Liver (tissue), 9 donors: ENCODE data around the gene ALG8. TPM values are rescaled to one million over a fixed set of nuclear protein-coding genes. Genes with fewer than 3 reads are reported as not detected.

Experiments used
- DNase-seq: peaks from one replicate; pipeline ENCODE4 v3.0.0-alpha.2; 2017; ENCODE audit warnings: low spot score
- H3K27ac ChIP-seq, 2 donors: one replicate each; pipeline ENCODE4 v1.7.0; 2013; ENCODE audit warnings: inconsistent platforms in 2 of 2, low read length in 2 of 2, control low read depth in 1 of 2, low read depth in 1 of 2, mild to moderate bottlenecking in 1 of 2
- H3K27me3 ChIP-seq, 4 donors: one replicate each; pipeline versions ENCODE4 v1.6.1 to v1.7.0; 2013; ENCODE audit warnings: low read length in 3 of 4, inconsistent platforms in 1 of 4, mild to moderate bottlenecking in 1 of 4, moderate library complexity in 1 of 4; ENCODE audit not compliant: control insufficient read depth in 4 of 4, insufficient read depth in 4 of 4
- H3K36me3 ChIP-seq, 4 donors: one replicate each; pipeline versions ENCODE4 v1.6.1 to v1.7.0; 2013; ENCODE audit warnings: low read length in 3 of 4, mild to moderate bottlenecking in 3 of 4, low read depth in 1 of 4, moderate library complexity in 1 of 4; ENCODE audit not compliant: control insufficient read depth in 4 of 4, insufficient read depth in 3 of 4
- H3K4me1 ChIP-seq, 4 donors: one replicate each; pipeline versions ENCODE4 v1.6.1 to v1.7.0; 2013; ENCODE audit warnings: low read length in 3 of 4, mild to moderate bottlenecking in 3 of 4, moderate library complexity in 1 of 4; ENCODE audit not compliant: control insufficient read depth in 4 of 4, insufficient read depth in 4 of 4
- H3K4me3 ChIP-seq, 3 donors: one replicate each; pipeline versions ENCODE4 v1.6.1 to v1.7.0; 2013; ENCODE audit warnings: low read length in 3 of 3, control low read depth in 1 of 3, low read depth in 1 of 3, mild to moderate bottlenecking in 1 of 3
- H3K9ac ChIP-seq, 2 donors: one replicate each; pipeline ENCODE4 v1.7.0; 2013; ENCODE audit warnings: low read length in 2 of 2, mild to moderate bottlenecking in 2 of 2, moderate library complexity in 2 of 2, control low read depth in 1 of 2, low read depth in 1 of 2
- H3K9me3 ChIP-seq, 4 donors: one replicate each; pipeline versions ENCODE4 v1.6.1 to v1.7.0; 2013; ENCODE audit warnings: low read length in 3 of 4; ENCODE audit not compliant: control insufficient read depth in 4 of 4
- ATF3 ChIP-seq: IDR thresholded peaks from 2 replicates; pipeline ENCODE4 v1.6.1; 2016; ENCODE audit warnings: antibody characterized with exemption
- EGR1 ChIP-seq, 2 donors: IDR thresholded peaks; 2 replicates each; pipeline ENCODE4 v1.6.1; 2016 to 2018; ENCODE audit warnings: antibody characterized with exemption in 2 of 2, low read depth in 2 of 2
- FOXA1 ChIP-seq: IDR thresholded peaks from 2 replicates; pipeline ENCODE4 v1.6.1; 2016; ENCODE audit warnings: antibody characterized with exemption
- FOXA2 ChIP-seq: IDR thresholded peaks from 2 replicates; pipeline ENCODE4 v1.6.1; 2016; ENCODE audit warnings: antibody characterized with exemption
- GABPA ChIP-seq, 2 donors: IDR thresholded peaks in 1 of 2; conservative IDR thresholded peaks in 1 of 2; 2 replicates each; pipeline ENCODE4 v1.6.1; 2016; ENCODE audit warnings: antibody characterized with exemption in 2 of 2, mild to moderate bottlenecking in 1 of 2, moderate library complexity in 1 of 2
- HNF4A ChIP-seq, 2 donors: conservative IDR thresholded peaks; 2 replicates each; pipeline ENCODE4 v1.6.1; 2016; ENCODE audit warnings: antibody characterized with exemption in 2 of 2, mild to moderate bottlenecking in 2 of 2
- HNF4G ChIP-seq: IDR thresholded peaks from 2 replicates; pipeline ENCODE4 v1.6.1; 2016; ENCODE audit warnings: antibody characterized with exemption
- JUND ChIP-seq, 2 donors: IDR thresholded peaks; 2 replicates each; pipeline ENCODE4 v1.6.1; 2016; ENCODE audit warnings: antibody characterized with exemption in 2 of 2
- MAX ChIP-seq: IDR thresholded peaks from 2 replicates; pipeline ENCODE4 v1.6.1; 2016; ENCODE audit warnings: antibody characterized with exemption
- NR2F2 ChIP-seq: IDR thresholded peaks from 2 replicates; pipeline ENCODE4 v1.6.1; 2016; ENCODE audit warnings: antibody characterized with exemption
- RAD21 ChIP-seq, 2 donors: IDR thresholded peaks; 2 replicates each; pipeline ENCODE4 v1.6.1; 2016; ENCODE audit warnings: antibody characterized with exemption in 2 of 2, mild to moderate bottlenecking in 2 of 2
- REST ChIP-seq: IDR thresholded peaks from 2 replicates; pipeline ENCODE4 v1.6.1; 2016; ENCODE audit warnings: antibody characterized with exemption, mild to moderate bottlenecking
- RXRA ChIP-seq, 2 donors: IDR thresholded peaks; 2 replicates each; pipeline ENCODE4 v1.6.1; 2017 to 2018; ENCODE audit warnings: antibody characterized with exemption in 2 of 2, mild to moderate bottlenecking in 1 of 2
- SP1 ChIP-seq: IDR thresholded peaks from 2 replicates; pipeline ENCODE4 v1.6.1; 2018; ENCODE audit warnings: antibody characterized with exemption, mild to moderate bottlenecking
- TAF1 ChIP-seq: conservative IDR thresholded peaks from 2 replicates; pipeline ENCODE4 v1.6.1; 2016; ENCODE audit warnings: antibody characterized with exemption, mild to moderate bottlenecking
- YY1 ChIP-seq: IDR thresholded peaks from 2 replicates; pipeline ENCODE4 v1.6.1; 2016; ENCODE audit warnings: antibody characterized with exemption, mild to moderate bottlenecking
- WGBS: extraction: QIAGEN DNeasy Blood & Tissue Kit; methylation state at CpG from one replicate; pipeline ENCODE4 v1.1.7; 2013; 5-methylcytosine and 5-hydroxymethylcytosine counted together
- polyA plus RNA-seq, 2 donors: library from polyadenylated mRNA; stranded (reverse) in 1 of 2; unstranded in 1 of 2; fragments of 200-250 nt in 1 of 2; fragments of >200 nt in 1 of 2; fragmentation: Nextera tagmentation in 1 of 2; extraction: Ambion mirVana in 1 of 2; gene quantifications; one replicate each; pipeline versions ENCODE4 v1.2.1 to v1.2.3, GENCODE V29; 2013 to 2015
- total RNA-seq, 2 donors: library from RNA; depleted of rRNA; stranded (reverse); fragments of >200 nt; gene quantifications; one replicate each; pipeline ENCODE4 v1.2.3, GENCODE V29; 2014
- TF ChIP-seq, protein P1 (sequence below): fragments of 150-350 bp; IDR thresholded peaks from 2 replicates; pipeline ENCODE4 v1.5.1; 2017; ENCODE audit warnings: improper control_type of control experiment, low read depth, low read length; ENCODE audit not compliant: missing input control
- TF ChIP-seq, protein P2 (sequence below): IDR thresholded peaks from 2 replicates; pipeline ENCODE4 v1.6.1; 2016; ENCODE audit warnings: antibody characterized with exemption
- donor health status: healthy.
- donor health status: healthy.
- donor health status: healthy.
- donor health status: healthy.
- donor health status: healthy.

The ALG8 gene
- total and polyA plus RNA-seq, 4 donors, result 29.4 to 46.0 (median 38.0) TPM

- Histone ChIP-seq H3K9ac (peak within 1 kb of the TSS; percentile 83 to 95), H3K27ac (peak within 1 kb of the TSS; percentile 87 to 91), H3K27me3 (no peaks in the 10 kb centered on the region), H3K9me3 (no peaks in the 10 kb centered on the region), H3K4me3 (peak within 1 kb of the TSS; percentile 81 to 92 (median 91)), H3K36me3 (no peaks in the 10 kb centered on the region), H3K4me1 (peaks cover 12 to 48% (median 23%) of the 10 kb centered on the region in 4 donors)
- peak; percentile 78 for DNase-seq
- under 1% methylated on average over 68 of the region's 68 CpGs for whole genome bisulfite sequencing
- TF ChIP-seq MAX (peak; percentile 52), NR2F2 (peak; percentile 18), ATF3 (no peak), HNF4G (no peak), JUND (IDR thresholded peaks at IDR 0.05) (no peak), EGR1 (IDR thresholded peaks at IDR 0.05; ENCODE audit: low read depth in 2 of 2) (peak in 1 of 2 donors; percentile 38), REST (peak; percentile 60), RXRA (IDR thresholded peaks at IDR 0.05) (peak; percentile 15 to 32), SP1 (peak; percentile 38), RAD21 (IDR thresholded peaks at IDR 0.05) (peak in 1 of 2 donors; percentile 60), TAF1 (peak; percentile 44), FOXA2 (no peak), HNF4A (conservative IDR thresholded peaks at IDR 0.05) (peak in 1 of 2 donors; percentile 14), FOXA1 (no peak), YY1 (peak; percentile 81), GABPA (IDR thresholded peaks at IDR 0.05 in 1 of 2, conservative IDR thresholded peaks at IDR 0.05 in 1 of 2) (peak; percentile 60 to 82)
- TF ChIP-seq, protein P1, sequence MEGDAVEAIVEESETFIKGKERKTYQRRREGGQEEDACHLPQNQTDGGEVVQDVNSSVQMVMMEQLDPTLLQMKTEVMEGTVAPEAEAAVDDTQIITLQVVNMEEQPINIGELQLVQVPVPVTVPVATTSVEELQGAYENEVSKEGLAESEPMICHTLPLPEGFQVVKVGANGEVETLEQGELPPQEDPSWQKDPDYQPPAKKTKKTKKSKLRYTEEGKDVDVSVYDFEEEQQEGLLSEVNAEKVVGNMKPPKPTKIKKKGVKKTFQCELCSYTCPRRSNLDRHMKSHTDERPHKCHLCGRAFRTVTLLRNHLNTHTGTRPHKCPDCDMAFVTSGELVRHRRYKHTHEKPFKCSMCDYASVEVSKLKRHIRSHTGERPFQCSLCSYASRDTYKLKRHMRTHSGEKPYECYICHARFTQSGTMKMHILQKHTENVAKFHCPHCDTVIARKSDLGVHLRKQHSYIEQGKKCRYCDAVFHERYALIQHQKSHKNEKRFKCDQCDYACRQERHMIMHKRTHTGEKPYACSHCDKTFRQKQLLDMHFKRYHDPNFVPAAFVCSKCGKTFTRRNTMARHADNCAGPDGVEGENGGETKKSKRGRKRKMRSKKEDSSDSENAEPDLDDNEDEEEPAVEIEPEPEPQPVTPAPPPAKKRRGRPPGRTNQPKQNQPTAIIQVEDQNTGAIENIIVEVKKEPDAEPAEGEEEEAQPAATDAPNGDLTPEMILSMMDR, result no peak
- TF ChIP-seq, protein P2, sequence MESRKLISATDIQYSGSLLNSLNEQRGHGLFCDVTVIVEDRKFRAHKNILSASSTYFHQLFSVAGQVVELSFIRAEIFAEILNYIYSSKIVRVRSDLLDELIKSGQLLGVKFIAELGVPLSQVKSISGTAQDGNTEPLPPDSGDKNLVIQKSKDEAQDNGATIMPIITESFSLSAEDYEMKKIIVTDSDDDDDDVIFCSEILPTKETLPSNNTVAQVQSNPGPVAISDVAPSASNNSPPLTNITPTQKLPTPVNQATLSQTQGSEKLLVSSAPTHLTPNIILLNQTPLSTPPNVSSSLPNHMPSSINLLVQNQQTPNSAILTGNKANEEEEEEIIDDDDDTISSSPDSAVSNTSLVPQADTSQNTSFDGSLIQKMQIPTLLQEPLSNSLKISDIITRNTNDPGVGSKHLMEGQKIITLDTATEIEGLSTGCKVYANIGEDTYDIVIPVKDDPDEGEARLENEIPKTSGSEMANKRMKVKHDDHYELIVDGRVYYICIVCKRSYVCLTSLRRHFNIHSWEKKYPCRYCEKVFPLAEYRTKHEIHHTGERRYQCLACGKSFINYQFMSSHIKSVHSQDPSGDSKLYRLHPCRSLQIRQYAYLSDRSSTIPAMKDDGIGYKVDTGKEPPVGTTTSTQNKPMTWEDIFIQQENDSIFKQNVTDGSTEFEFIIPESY, result peak; percentile 45
Observed at GRCh38 chr11:78079232-78080083, 60.0 kb downstream of the ALG8 start, which contains the start of gene NDUFC2. Gene NDUFC2 (minus strand): TSS chr11:78079862. CDS start chr11:78079744, 118 bp downstream.
